NCI-H82 treated with DMSO at 0.1 percent for 48 hours (cell line): ENCODE data around the gene TTLL5.
A peak's percentile ranks its signal among the peaks of the same experiment; 100 is the strongest.

Experiments
- DNase-seq: peaks from one replicate; lab custom pipeline; 2025; ENCODE audit not compliant: unreplicated experiment; lab: John Stamatoyannopoulos, UW

Gene TTLL5

GRCh38 chr14:75660630-75661498 lies at the start of gene TTLL5, which contains the start of gene ERG28:
TTLL5 (plus strand) TSS chr14:75661246; CDS start chr14:75663150, 1,904 bp downstream.
ERG28 (minus strand) TSS chr14:75660876; CDS start chr14:75657502, 3,374 bp downstream.
- DNase-seq, result peak; percentile 91

GRCh38 chr14:75612157-75612556 lies 48.9 kb upstream of the TTLL5 start:
- DNase-seq, result no peak

GRCh38 chr14:75614179-75614578 lies 46.9 kb upstream of the TTLL5 start:
- DNase-seq, result no peak

GRCh38 chr14:75615200-75615599 lies 45.8 kb upstream of the TTLL5 start:
- no peak for DNase-seq

- no peak for DNase-seq
Observed at GRCh38 chr14:75619548-75619947, 41.5 kb upstream of the TTLL5 start.

GRCh38 chr14:75625034-75625433 lies 36.0 kb upstream of the TTLL5 start:
- DNase-seq, result no peak

- DNase-seq, result no peak
Observed at GRCh38 chr14:75626396-75626795, 34.6 kb upstream of the TTLL5 start.

GRCh38 chr14:75626863-75627262 lies 34.2 kb upstream of the TTLL5 start:
- DNase-seq, result no peak

- no peak for DNase-seq
Observed at GRCh38 chr14:75627406-75627805, 33.6 kb upstream of the TTLL5 start.

GRCh38 chr14:75628816-75629215 lies 32.2 kb upstream of the TTLL5 start:
- DNase-seq, result no peak

- no peak for DNase-seq
Observed at GRCh38 chr14:75630695-75631452, 30.2 kb upstream of the TTLL5 start.

GRCh38 chr14:75631453-75631831 lies 29.6 kb upstream of the TTLL5 start:
- no peak for DNase-seq

- DNase-seq, result no peak
Observed at GRCh38 chr14:75634848-75635247, 26.2 kb upstream of the TTLL5 start.

GRCh38 chr14:75636100-75636692 lies 24.9 kb upstream of the TTLL5 start:
- peak; percentile 1 for DNase-seq

GRCh38 chr14:75640876-75641275 lies 20.2 kb upstream of the TTLL5 start:
- no peak for DNase-seq

- DNase-seq, result no peak
Observed at GRCh38 chr14:75643985-75644384, 17.1 kb upstream of the TTLL5 start.

GRCh38 chr14:75645056-75645455 lies 16.0 kb upstream of the TTLL5 start:
- DNase-seq, result no peak

- DNase-seq, result no peak
Observed at GRCh38 chr14:75646762-75647161, 14.3 kb upstream of the TTLL5 start.

- DNase-seq, result no peak
Observed at GRCh38 chr14:75647640-75648039, 13.4 kb upstream of the TTLL5 start.

- DNase-seq, result no peak
Observed at GRCh38 chr14:75648066-75648838, 12.8 kb upstream of the TTLL5 start.

- no peak for DNase-seq
Observed at GRCh38 chr14:75649337-75649736, 11.7 kb upstream of the TTLL5 start.
